ENCODE data around the gene CTXN2.

CTXN2 gene

DNA sequence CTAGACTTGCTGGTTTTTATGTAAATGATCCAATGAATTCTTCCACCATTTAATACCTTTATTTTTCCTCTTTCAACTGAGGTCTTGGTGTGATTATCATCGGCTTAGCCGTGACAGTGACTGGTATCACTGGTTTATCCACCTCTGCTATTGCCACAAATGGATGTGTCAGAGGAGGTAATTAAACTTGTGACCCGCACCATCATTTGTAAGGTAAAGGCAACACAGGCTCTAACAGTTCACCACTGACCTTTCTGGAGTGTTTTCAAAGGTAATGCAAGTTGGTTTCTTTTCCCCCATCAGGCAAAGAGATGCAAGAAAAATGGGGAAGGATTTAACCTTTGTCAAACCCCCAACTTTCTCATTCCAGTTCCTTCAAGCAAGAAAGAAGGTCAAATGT is 34.3 kb downstream of the CTXN2 start:
- DNase-seq: no peak

GRCh38 chr15:48230498-48230897 is 39.0 kb downstream of the CTXN2 start:
- DNase-seq: no peak

GRCh38 chr15:48233246-48233645 is 41.8 kb downstream of the CTXN2 start:
- no peak for DNase-seq

DNA sequence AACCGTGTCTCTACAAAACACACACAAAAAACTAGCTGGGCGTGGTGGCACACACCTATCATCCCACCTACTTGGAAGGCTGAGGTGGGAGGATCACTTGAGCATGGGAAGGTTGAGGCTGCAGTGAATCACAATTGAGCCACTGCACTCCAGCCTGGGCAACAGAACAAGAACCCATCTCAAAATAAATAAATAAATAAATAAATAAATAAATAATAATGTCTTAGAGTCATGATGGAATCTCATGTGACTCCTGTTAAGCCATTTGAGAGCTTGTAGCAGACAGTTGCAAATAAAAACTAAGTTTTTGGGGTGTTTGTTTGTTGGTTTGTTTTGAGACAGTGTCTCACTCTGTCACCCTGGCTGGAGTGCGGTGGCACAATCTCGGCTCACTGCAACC is 47.9 kb downstream of the CTXN2 start:
- DNase-seq: no peak

DNA sequence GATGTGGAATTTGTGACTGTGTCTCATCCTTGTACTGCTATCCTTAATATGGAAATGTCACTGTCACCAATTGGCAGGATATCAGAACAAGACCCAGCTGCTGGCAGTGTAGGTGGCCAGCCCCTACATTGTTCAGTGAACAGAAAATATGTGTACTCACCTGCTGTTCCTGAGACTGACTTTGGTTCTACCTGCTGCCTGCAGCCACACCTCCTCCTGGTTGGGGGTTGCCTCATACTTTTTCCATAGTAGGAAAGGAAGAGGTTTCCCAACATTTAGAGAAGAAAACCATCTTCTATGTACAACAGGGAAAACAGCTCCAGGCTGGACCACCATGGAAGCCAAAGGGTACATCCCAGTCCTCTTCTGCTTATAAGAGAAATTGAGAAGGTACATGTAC is 50.5 kb downstream of the CTXN2 start:
- peak; percentile 55 for DNase-seq

DNA sequence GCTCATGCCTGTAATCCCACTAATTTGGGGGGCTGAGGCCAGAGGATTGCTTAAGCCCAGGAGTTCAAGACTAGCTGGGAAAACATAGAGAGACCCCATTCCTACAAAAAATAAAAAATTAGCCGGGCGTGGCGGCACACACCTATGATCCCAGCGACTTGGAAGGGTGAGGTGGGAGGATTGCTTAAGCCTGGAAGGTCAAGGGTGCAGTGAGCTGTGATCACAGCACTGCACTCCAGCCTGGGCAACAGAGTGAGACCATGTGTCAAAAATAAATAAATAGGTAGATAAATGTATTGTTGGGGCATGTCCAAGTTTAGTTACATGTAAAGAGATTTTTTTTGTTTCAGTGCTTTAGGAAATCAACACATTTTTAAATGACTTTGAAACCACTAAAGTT is 51.1 kb downstream of the CTXN2 start:
- DNase-seq: no peak

- peak; percentile 7 for DNase-seq
These were observed 53.5 kb downstream of the CTXN2 start for GRCh38 chr15:48244921-48245320.

- no peak for DNase-seq
These were observed 56.9 kb downstream of the CTXN2 start for GRCh38 chr15:48248414-48248813.

GRCh38 chr15:48250640-48251076 is 59.2 kb downstream of the CTXN2 start:
- peak; percentile 75 for DNase-seq

GRCh38 chr15:48253172-48253571 is 61.7 kb downstream of the CTXN2 start:
- DNase-seq: no peak
